Ishikawa (cell line): ENCODE results near the gene MED12L.

Experiments used
- CEBPB ChIP-seq: IDR thresholded peaks from 2 replicates; pipeline ENCODE4 v1.6.1; 2012
- CREB1 ChIP-seq: IDR thresholded peaks from 2 replicates; pipeline ENCODE4 v1.6.1; 2012; ENCODE audit warnings: low read depth
- EGR1 ChIP-seq: IDR thresholded peaks from 2 replicates; pipeline ENCODE4 v1.6.1; 2012
- EP300 ChIP-seq: IDR thresholded peaks from 2 replicates; pipeline ENCODE4 v1.6.1; 2012; ENCODE audit warnings: borderline replicate concordance
- FOXM1 ChIP-seq: IDR thresholded peaks from 2 replicates; pipeline ENCODE4 v1.6.1; 2012; ENCODE audit warnings: low read depth, borderline replicate concordance
- NFIC ChIP-seq: IDR thresholded peaks from 2 replicates; pipeline ENCODE4 v1.6.1; 2012
- TAF1 ChIP-seq: IDR thresholded peaks from 2 replicates; pipeline ENCODE4 v1.6.1; 2012; ENCODE audit warnings: low read depth, mild to moderate bottlenecking
- TCF12 ChIP-seq: IDR thresholded peaks from 2 replicates; pipeline ENCODE4 v1.6.1; 2012; ENCODE audit warnings: low read depth
- USF1 ChIP-seq: IDR thresholded peaks from 2 replicates; pipeline ENCODE4 v1.6.1; 2012
- YY1 ChIP-seq: IDR thresholded peaks from 2 replicates; pipeline ENCODE4 v1.6.1; 2012; ENCODE audit warnings: low read depth
- TF ChIP-seq, protein P1 (sequence below): IDR thresholded peaks from 2 replicates; pipeline ENCODE4 v1.6.1; 2012

DNA sequence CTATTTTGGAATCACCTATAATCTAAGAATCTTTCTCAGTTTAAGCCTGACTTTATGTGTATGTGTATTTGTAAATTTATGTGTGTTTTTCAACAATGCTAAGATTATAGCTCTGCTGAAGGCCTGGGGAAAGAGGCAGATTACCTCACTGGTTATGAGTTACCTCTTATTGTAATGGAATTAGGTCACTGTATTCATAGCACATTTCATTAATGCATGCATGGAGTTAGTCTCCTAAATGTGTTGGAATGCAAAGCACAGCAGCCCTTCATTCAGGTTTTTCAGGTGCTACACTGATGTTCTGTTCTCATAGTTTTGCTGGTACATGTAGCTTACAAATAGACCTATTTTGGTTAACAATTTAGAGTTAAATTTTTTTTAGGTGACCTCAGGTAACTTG lies 221.7 kb downstream of the MED12L start:
- TF ChIP-seq CREB1 (no peak), EP300 (no peak), YY1 (no peak), TAF1 (no peak), EGR1 (no peak), CEBPB (no peak), USF1 (no peak), TCF12 (no peak), FOXM1 (no peak), NFIC (no peak)
- TF ChIP-seq, protein P1, sequence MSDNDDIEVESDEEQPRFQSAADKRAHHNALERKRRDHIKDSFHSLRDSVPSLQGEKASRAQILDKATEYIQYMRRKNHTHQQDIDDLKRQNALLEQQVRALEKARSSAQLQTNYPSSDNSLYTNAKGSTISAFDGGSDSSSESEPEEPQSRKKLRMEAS: no peak
